GM18519 (cell line): ENCODE results near the gene FAM131B.
"Not testable (repeated sequence)": the region's sequence is repeated elsewhere in the genome, so short reads cannot be mapped to it uniquely, and the experiment has no call there.

ENCODE experiments used
- ATAC-seq: cut with Tn5 transposase; IDR thresholded peaks from one replicate; pipeline ENCODE4 v1.9.1; 2021; ENCODE audit warnings: mild to moderate bottlenecking, moderate library complexity; ENCODE audit not compliant: unreplicated experiment, low FRiP score

Gene FAM131B

DNA sequence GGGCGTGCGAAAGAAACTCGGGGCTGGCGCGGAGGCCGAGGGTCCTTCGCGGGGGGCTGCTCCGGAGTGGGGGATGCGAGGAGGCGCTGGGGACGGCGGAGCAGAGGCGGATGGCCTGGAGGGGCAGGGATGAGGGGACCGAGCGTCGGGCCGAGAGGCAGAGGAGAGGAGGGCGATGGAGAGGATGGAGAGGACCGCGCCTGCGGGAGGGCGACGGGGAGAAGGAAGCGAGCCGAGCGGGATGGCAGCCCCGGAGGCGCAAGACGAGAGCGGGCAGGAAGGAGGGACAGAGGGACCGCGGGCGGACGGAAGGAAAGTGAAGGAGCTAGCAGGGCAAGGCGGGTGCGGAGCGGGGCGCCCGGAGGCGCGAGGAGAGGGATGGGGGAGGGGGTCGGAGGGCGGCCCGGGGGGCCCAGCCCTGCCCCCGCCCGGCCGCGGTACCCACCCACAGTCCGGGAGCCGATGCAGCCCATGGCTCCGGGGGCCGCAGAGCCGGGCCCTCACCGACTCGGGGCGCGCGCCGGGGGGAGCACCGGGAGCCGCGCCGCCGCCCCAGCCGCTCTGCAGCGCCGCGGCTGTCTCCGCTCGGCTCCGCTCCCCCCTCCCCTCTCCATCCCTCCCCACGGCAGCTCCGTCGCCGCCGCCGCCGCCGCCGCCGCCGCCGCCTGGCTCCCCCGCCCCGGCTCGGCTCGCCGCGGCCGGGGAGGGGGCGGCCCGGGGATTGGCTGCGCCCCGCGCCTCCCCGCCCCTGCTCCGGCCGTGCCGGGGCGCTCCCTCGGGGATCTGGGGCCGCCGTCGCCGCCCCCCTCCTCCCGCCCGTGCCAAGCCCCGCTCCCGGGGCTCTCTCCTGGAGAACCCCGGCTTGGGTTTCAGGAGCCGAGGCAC lies at the start of gene FAM131B:
Gene FAM131B, minus strand, starts transcription at position 583 of the 885 bp plus-strand sequence. Its CDS starts 110 bp downstream, at position 473.
- no peak for ATAC-seq

DNA sequence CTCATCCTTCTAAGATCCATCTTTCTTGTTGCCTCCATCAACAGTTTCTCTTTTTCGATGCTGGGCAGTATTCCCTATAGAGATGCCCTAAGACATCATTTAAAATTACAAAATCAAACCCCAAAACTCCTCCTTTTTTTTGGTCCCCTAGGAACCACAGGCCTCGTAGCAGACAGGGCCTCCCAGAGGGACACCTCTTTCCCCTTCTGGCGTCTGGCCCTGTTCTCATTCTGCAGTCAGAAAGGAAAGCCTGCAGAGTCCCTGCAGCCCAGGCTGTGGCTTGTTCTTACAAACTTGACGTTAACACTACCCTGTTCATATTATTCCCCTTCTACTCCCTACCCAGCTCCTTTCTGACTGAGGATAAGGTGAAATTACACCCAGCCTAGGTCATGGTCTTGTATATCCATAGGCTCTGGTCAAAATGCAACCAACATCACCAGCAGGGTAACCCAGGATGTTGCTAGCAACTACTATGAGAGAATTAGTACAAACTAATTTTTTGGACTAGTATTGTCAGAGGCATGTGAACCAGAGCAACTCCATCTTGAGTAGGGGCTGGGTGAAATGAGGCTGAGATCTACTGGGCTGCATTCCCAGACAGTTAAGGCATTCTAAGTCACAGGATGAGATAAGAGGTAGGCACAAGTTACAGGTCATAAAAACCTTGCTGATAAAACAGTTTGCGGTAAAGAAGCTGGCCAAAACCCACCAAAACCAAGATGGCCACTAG lies 49.6 kb upstream of the FAM131B start:
- no peak for ATAC-seq

DNA sequence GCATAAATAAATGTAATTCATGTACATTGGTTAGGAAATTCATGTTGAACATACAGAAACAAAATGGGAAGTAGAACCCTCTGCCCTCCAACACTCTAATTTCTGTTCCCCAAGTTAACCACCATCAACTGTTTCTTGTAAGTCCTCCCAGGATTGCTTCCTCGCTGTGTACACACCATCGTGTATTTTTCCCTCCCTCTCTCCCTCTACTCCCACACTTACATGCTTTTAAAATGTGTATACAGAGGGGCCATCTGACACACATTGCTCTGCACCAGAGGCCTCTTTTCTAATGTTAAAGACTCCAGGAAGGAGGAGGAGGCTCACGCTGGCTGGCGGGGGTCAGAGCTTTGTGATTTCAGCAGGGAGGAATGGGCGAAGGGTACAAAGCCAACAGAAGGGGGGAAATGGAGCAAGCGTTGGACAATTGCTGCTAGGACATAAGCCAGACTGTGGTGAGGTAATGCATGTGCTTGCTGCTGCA lies 48.0 kb upstream of the FAM131B start:
- ATAC-seq = no peak

DNA sequence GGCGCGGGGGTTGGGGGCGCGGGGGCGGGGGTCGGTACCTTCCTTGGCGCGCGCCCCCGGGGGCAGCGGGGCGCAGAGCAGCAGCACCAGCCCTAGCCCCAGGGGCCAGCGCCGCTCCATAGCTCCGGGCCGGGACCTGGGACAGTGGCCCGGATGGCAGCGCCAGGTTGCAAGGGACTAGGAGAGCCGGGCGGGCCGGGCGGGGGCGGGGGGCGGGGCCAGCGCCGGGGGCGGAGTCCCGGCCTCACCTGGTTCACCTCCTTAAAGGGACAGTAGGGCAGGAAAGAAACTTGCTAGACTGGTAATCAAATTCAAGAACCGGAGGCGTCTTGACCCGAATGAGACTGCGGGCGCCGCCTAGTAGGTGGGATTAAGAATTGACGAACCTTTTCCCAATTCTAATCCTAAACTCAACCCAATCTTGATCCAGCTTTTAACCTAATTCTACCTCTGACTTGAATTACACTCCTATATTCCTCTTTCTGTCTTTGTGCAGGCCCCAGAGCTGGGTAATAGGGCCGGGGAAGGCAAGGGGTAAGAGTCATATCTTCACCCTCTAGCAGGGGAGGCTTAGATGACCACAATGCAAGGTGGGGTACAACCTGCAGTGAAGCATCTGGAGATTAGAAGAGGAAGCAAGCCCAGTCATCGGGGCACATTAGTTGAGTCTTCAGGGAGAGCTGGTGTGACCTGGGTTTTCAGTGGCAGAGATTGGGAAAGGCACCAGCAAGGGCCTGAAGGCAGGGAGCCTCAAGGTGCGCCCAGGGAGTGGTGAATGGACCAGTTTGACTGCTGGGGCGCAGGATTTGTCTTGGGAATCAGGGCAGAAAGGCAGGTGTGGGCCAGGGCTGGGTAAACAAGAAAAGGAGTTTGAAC lies 46.4 kb upstream of the FAM131B start, which contains the start of gene EPHA1:
Gene EPHA1, minus strand, starts transcription at position 171 of the 876 bp plus-strand sequence. Its CDS starts 51 bp downstream, at position 120.
- ATAC-seq = no peak

DNA sequence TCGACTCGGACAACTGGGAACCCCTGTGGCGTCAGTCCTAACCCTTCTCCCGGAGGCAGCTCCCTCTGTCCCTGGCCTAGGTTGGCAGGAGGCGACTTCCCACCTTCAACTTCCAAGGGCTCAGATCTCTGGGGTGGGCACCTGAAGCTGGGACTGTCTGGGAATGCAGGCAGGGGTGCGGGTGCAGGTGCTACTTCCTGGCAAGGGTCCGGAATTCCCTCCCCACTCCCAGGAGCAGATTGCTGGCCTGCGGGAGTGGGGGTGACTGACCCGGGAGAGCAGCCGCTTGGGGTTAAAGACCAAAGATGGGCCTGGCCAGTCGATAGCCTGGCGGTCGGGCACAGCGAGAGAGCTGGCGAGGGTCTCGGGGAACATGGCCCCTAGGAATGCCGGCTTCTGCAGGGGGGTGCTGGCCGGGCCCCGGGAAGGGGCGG lies 45.8 kb upstream of the FAM131B start:
- no peak for ATAC-seq

DNA sequence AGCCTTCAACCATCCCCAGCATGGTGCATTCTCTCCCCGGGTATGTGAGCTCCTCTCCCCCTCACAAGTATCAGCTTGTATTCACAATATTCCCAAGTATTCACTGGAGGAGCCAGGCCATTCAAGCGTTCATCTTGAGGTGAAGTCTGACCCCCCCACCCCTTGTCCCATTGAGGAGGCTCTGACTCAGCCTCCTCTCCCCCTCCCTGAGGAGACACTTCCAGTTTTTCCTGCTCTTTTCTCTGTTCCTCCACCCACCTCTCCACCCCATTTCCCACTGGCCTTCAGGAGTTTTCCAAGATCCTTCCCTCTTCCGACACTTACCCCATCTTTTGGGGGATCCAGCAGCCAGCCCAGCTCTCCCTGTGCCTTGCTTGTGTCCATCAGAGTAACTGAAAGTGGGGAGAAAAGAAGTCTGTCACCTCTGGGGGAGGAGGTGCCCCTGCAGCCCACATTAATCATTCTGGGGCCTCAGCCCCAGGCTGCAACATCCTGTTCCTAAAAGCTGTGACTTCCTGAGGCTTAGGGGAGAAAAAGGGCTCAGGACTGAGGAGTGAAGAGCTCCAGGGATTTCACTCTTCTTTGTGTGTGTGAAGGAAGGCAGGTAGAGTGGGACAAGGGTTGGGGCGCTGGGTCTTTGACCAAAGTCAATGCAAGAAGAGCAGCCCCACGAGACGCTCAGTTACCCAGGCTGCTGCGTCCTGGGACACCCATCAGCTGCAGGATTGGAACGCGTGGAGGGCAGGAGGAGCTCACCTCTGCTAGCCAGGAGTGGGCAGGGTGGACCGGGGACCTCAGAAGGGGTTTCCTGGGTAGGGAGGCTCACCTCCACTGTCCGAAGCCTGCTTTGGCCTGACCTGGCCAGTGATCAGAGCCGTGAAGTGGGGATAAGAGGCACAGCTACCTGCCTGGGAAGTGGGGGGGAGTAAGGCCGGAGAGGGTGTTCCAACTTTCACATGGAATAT lies 45.1 kb upstream of the FAM131B start:
- no peak for ATAC-seq

DNA sequence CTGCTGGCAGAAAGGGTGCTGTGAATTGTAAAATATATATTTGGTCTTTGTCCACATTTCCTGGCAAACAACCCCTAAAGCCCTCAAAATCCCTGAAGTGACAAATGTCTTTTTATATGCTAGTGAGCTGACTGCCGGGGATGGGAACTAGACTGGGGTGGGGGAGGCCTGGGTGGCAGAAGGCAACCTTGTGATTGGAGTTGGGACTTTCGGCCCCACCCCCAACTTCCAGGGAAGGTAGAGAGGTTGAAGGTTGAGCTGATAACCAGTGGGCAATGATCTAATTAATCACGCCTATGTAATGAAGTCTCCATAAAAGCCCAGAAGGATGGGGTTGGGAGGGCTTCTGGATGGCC lies 43.5 kb upstream of the FAM131B start:
- ATAC-seq = no peak

DNA sequence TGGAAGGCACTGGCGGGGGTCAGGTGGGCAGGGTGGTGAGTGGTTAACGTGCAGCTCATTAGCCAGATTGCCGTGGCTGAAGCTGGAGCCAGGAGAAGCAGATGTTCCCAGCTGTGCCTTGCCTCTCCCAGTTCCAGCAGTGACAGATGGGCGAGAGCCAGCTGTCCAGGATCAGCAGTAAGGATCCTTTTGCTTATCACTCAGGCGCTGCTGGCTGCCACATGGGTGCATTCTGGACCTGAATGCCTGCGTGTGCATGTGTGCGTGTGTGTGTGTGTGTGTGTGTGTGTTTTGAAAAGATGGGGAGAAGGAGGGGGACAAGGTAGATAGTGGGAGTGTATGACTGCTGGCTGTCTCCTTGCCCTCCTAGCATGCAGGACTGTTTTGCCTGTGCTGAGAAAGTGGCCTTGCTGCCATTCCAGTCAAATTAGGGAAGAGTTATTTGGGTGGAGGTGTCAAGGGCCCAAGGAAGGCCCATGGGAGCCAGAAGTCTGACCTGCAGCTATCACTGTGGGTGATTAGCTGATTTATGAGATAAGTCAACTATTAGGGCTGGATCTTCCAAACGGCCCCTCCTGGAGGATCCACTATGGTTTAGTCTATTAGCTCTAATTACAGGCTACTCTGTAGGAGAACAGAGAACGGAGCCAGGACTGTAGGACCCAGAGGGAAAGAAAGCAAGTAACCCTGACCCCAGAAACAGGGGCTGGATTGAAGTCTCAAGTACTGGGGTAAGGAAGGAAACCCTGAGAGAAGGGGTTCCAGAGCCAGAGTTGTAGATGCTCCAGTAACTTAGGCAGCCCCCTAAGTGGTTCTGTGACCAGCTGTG lies 42.9 kb upstream of the FAM131B start:
- no peak for ATAC-seq

DNA sequence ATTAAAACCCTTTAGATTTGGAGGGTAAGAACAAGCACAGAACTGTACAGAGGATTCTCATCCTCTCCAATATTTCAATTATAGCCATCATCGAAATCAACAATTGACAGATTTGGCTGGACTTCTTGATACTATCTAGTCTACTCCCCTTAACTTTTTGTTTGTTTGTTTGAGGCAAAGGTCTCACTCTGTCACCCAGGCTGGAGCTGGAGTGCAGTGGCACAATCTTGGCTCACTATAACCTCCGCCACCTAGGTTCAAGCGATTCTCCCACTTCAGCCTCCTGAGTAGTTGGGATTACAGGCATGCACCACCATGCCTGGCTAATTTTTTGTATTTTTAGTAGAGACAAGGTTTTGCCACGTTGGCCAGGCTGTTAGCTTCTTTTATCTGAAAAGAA lies 39.7 kb upstream of the FAM131B start:
- not testable (repeated sequence) for ATAC-seq

DNA sequence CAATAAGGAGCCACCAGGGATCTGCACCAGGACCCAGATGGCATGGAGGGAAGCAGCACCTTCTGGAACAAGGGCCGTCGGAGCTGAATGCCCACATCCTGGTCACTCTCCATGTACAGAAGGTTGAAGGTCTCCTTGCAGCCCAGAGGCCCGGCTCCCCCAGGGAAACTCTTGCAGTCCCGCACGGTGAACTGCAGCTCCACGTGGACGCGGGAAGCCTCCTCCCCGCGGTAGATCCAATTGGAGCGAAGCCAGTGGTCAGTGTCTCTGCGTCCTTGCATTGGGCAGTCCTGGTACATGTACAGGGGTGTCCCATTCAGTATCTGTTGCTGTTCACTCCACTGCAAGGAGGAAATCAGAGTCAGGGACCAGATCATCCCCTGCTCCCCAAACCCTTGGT lies 38.8 kb upstream of the FAM131B start:
- ATAC-seq = no peak

DNA sequence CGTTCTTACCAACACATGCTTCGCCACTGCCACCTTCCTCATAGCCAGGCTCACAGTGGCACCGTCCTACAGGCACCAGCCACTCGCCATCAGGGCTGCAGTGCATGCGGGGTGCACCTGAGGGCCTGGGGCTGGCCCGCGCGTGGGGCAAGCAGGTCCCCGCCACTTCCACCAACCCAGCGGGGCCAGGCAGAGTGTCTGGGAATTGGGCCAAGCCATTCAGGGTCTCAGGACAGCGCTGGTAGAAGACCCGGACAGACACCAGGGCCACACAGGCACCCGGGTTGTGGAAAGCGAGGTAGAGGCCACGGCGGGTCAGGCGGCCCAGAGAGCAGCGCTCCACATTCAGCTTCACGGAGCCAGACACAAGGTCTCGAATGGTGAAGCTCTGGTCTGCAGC lies 37.1 kb upstream of the FAM131B start:
- no peak for ATAC-seq

DNA sequence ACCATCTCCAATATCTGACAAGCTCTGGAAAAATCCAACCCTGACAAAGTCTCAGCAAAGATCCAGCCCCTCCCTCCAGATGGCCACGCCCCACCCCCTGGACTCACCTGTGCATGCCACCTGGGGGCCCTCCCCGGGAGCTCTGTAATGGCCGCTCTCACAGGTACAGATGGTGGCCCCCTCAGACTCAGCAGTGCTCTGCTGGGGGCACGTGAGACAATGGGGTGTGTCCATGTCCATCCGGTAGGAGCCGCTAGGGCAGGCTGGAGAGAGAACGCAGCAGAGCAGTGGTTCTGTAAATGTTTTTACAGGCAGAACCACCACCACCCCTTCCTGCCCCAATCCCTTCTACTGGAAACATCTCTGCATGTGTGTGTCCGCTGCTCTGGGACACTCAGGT lies 36.6 kb upstream of the FAM131B start:
- no peak for ATAC-seq

DNA sequence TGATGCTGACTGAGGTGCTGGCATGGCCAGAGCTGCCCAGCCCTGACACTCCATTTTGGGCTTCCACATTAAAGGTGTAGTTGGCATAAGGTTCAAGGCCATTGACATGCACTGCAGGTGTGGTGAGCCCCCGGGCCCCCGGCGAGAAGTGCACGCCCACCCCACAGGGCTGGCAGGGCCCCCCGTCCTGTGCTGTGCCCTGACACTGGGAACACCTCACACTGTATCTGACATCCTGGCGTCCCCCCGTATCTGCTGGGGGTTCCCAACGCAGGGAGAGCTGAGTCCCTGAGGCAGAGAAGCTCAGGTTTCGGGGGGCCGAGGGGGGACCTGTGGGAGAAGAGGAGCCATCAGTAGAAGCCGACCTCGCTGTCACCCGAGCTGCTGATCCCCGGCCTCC lies 36.1 kb upstream of the FAM131B start:
- no peak for ATAC-seq

DNA sequence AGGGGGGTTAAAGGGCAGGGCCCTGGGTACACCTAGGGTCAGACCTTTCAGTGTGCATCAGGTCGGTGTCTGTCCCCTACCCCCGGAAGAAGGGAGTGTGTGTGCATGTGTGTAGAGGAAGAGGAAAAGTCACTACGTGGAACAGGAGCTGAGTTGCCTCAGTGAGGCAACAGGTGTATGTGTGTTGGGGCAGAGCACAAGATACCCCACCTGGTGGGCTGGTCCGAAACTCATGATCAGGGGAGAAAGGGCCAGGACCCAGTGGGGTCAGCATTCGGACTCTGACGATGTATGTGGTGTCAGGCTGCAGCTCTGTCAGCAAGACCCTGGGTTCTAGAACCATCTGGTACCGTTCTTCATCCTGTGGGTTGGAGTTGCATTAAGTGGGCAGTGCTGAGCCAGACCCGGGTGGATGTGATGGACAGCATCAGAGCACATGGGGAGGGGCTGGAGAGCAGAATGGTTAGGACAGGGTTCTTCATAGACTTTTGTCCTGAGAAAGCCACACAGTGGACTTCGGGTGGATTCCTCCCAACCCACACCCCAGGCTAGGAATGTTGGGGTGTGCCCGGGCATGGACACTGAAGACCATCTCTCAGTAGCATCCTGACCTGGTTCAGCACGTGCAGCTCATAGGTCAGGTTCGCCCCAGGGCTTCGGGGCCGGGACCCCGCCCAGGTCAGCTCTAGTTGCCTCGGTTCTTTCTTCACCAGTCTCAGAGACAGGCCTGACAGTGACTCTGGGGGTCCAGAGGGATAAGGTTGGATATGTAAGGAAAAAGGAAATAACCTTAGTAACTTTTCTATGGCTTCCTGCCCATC lies 35.4 kb upstream of the FAM131B start:
- no peak for ATAC-seq

DNA sequence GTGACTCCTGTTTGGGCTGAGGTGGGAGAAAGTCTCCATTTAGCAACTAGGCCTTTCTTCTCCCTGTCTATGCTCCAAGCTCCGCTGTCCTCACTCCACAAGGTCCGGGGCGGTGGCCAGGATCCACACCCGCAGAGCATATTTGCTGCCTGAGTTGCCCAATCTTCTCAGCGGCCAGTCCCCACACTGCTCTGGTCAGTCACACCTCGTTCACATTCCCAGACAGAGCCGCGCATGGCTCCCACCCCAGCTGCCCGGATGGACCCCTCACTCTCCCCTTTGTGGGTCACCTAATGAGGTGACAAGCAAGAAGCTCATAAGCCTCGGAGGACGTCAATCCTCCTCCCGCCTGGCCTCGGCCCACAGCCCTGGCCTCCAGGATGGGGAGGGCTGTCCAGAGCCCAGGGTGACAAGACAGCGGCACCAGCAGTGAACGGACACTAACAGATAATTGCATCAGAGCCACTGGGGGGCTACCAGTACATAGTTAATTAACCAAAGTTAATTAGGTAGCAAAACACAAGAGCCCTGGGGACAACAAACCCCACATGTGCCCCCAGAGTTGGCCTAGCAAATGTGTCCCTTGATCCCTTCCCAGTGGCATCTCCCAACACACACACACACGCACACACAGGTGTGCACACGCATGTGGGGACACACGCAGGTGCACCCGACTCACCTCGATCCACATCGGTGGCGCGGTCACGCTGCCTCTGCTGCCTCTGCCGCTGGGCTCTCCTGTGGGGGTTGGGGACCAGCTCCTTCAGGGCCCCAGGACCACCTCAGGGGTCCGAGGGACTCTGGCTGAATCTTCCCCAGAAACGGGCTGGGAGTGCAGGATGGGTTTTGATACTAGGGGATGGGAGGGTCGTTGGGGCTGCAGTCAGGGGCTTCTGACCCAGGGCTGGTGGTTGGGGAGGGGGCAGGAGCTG lies 34.4 kb upstream of the FAM131B start:
- ATAC-seq = no peak

DNA sequence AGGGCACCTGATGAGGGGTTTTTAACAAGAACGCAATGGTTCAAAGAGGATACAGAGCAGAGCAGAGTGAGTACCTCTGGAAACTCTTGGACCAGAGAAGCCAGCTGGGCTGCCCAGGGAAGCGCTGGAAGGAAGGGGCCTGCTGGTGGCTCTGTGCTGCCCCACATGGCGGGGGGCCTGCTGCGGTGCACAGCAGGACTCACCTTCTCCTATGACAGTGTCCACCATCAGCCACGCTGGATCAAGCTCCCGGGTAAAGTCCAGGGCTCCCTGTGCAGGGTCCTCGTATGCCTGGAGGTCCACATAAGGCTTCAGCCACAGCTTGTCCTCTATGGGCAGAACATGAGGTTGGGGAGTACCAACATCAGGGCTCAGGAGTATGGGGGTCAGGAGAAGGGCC lies 33.7 kb upstream of the FAM131B start:
- ATAC-seq = no peak
